ENCODE data around the gene UBE2D1.

The UBE2D1 gene

DNA sequence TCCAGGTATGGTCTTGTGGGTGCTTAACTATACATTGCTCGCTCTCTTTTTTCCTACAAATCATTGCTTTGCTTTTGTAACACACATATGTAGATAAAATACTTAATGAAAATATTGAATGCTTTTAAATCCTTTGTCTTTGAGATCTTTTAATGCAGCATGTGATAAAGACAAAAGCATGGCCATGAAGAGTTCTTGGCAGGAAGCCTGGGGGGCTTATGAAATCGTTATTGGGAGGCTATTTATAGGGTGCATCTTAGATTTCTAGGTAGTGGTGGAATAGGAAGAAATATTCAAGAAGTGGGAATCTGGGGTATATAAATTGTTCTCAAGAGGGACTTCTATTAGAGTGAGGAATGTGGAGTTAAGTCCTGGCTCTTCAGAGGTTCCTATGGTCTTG lies 21.9 kb downstream of the UBE2D1 start:
- TF ChIP-seq ZFP3 (CRISPR knock-in tag; IDR thresholded peaks at IDR 0.05) = no peak
- no peak for TF ChIP-seq ZNF8 (CRISPR knock-in tag; IDR thresholded peaks at IDR 0.05)
- TF ChIP-seq SNAI2 (CRISPR knock-in tag; IDR thresholded peaks at IDR 0.05) = no peak
- TF ChIP-seq, protein P1, sequence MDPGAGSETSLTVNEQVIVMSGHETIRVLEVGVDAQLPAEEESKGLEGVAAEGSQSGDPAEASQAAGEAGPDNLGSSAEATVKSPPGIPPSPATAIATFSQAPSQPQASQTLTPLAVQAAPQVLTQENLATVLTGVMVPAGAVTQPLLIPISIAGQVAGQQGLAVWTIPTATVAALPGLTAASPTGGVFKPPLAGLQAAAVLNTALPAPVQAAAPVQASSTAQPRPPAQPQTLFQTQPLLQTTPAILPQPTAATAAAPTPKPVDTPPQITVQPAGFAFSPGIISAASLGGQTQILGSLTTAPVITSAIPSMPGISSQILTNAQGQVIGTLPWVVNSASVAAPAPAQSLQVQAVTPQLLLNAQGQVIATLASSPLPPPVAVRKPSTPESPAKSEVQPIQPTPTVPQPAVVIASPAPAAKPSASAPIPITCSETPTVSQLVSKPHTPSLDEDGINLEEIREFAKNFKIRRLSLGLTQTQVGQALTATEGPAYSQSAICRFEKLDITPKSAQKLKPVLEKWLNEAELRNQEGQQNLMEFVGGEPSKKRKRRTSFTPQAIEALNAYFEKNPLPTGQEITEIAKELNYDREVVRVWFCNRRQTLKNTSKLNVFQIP (CRISPR knock-in tag; IDR thresholded peaks at IDR 0.05; ENCODE audit: borderline replicate concordance, low read depth) = no peak
- TF ChIP-seq ZC3H10 (CRISPR knock-in tag; IDR thresholded peaks at IDR 0.05) = no peak
- no peak for TF ChIP-seq PPARA (CRISPR knock-in tag; IDR thresholded peaks at IDR 0.05; ENCODE audit: borderline replicate concordance)
- no peak for TF ChIP-seq TCF4 (CRISPR knock-in tag; IDR thresholded peaks at IDR 0.05; ENCODE audit: borderline replicate concordance)
- no peak for TF ChIP-seq ARNTL (CRISPR knock-in tag; IDR thresholded peaks at IDR 0.05; ENCODE audit: borderline replicate concordance, low read depth)
- TF ChIP-seq CSDC2 (CRISPR knock-in tag; IDR thresholded peaks at IDR 0.05) = no peak
- TF ChIP-seq, protein P2, sequence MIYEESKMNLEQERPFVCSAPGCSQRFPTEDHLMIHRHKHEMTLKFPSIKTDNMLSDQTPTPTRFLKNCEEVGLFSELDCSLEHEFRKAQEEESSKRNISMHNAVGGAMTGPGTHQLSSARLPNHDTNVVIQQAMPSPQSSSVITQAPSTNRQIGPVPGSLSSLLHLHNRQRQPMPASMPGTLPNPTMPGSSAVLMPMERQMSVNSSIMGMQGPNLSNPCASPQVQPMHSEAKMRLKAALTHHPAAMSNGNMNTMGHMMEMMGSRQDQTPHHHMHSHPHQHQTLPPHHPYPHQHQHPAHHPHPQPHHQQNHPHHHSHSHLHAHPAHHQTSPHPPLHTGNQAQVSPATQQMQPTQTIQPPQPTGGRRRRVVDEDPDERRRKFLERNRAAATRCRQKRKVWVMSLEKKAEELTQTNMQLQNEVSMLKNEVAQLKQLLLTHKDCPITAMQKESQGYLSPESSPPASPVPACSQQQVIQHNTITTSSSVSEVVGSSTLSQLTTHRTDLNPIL (CRISPR knock-in tag; IDR thresholded peaks at IDR 0.05; ENCODE audit: low read depth) = no peak
- TF ChIP-seq TOX (CRISPR knock-in tag; IDR thresholded peaks at IDR 0.05; ENCODE audit: borderline replicate concordance) = no peak
- TF ChIP-seq OSR1 (CRISPR knock-in tag; IDR thresholded peaks at IDR 0.05) = no peak
- TF ChIP-seq RARB (CRISPR knock-in tag; IDR thresholded peaks at IDR 0.05) = no peak
- TF ChIP-seq ZNF565 (CRISPR knock-in tag; conservative IDR thresholded peaks at IDR 0.05; ENCODE audit: low read depth) = no peak
- no peak for TF ChIP-seq BACH2 (CRISPR knock-in tag; IDR thresholded peaks at IDR 0.05; ENCODE audit: borderline replicate concordance)
- no peak for TF ChIP-seq ISL1 (CRISPR knock-in tag; IDR thresholded peaks at IDR 0.05)
- no peak for TF ChIP-seq GLIS3 (CRISPR knock-in tag; IDR thresholded peaks at IDR 0.05)
- TF ChIP-seq, protein P3, sequence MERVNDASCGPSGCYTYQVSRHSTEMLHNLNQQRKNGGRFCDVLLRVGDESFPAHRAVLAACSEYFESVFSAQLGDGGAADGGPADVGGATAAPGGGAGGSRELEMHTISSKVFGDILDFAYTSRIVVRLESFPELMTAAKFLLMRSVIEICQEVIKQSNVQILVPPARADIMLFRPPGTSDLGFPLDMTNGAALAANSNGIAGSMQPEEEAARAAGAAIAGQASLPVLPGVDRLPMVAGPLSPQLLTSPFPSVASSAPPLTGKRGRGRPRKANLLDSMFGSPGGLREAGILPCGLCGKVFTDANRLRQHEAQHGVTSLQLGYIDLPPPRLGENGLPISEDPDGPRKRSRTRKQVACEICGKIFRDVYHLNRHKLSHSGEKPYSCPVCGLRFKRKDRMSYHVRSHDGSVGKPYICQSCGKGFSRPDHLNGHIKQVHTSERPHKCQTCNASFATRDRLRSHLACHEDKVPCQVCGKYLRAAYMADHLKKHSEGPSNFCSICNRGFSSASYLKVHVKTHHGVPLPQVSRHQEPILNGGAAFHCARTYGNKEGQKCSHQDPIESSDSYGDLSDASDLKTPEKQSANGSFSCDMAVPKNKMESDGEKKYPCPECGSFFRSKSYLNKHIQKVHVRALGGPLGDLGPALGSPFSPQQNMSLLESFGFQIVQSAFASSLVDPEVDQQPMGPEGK (CRISPR knock-in tag; IDR thresholded peaks at IDR 0.05; ENCODE audit: borderline replicate concordance) = no peak
- ATAC-seq = no peak

DNA sequence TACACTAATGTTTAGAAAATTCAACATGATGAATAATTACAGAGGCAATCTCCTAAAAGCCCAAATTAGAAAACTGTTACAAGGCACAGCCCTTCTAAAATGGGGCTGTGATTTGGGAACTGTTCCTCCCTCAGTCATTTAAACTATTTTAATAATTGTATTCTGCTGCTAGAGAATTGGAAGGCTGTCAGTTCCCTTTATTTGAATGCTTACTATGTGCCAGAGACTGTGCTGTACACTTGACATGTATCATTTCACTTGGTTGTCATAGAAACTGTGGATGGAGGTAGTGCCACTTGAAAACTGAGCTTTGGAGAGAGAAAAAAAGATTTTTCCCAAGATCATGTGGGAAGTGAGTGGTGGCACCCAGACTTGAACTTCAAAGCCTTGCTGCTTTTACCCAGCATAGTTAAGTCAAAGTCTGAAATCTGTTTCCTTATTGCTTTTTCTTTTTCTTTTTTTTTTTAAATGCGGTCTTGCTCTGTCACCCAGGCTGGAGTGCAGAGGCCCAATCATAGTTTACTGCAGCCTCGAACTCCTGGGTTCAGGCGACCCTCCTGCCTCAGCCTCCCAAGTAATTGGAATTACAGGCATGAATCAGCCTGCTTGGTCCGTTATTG lies 23.6 kb downstream of the UBE2D1 start:
- TF ChIP-seq SNAI2 (CRISPR knock-in tag; IDR thresholded peaks at IDR 0.05) (no peak), OSR1 (CRISPR knock-in tag; IDR thresholded peaks at IDR 0.05) (no peak), ZNF8 (CRISPR knock-in tag; IDR thresholded peaks at IDR 0.05) (no peak), PPARA (CRISPR knock-in tag; IDR thresholded peaks at IDR 0.05; ENCODE audit: borderline replicate concordance) (no peak), ZC3H10 (CRISPR knock-in tag; IDR thresholded peaks at IDR 0.05) (no peak), RARB (CRISPR knock-in tag; IDR thresholded peaks at IDR 0.05) (no peak), ARNTL (CRISPR knock-in tag; IDR thresholded peaks at IDR 0.05; ENCODE audit: borderline replicate concordance, low read depth) (no peak), GLIS3 (CRISPR knock-in tag; IDR thresholded peaks at IDR 0.05) (no peak), BACH2 (CRISPR knock-in tag; IDR thresholded peaks at IDR 0.05; ENCODE audit: borderline replicate concordance) (no peak), ZNF565 (CRISPR knock-in tag; conservative IDR thresholded peaks at IDR 0.05; ENCODE audit: low read depth) (no peak), ZFP30 (CRISPR knock-in tag; IDR thresholded peaks at IDR 0.05) (no peak), TOX (CRISPR knock-in tag; IDR thresholded peaks at IDR 0.05; ENCODE audit: borderline replicate concordance) (no peak)
- TF ChIP-seq, protein P4, sequence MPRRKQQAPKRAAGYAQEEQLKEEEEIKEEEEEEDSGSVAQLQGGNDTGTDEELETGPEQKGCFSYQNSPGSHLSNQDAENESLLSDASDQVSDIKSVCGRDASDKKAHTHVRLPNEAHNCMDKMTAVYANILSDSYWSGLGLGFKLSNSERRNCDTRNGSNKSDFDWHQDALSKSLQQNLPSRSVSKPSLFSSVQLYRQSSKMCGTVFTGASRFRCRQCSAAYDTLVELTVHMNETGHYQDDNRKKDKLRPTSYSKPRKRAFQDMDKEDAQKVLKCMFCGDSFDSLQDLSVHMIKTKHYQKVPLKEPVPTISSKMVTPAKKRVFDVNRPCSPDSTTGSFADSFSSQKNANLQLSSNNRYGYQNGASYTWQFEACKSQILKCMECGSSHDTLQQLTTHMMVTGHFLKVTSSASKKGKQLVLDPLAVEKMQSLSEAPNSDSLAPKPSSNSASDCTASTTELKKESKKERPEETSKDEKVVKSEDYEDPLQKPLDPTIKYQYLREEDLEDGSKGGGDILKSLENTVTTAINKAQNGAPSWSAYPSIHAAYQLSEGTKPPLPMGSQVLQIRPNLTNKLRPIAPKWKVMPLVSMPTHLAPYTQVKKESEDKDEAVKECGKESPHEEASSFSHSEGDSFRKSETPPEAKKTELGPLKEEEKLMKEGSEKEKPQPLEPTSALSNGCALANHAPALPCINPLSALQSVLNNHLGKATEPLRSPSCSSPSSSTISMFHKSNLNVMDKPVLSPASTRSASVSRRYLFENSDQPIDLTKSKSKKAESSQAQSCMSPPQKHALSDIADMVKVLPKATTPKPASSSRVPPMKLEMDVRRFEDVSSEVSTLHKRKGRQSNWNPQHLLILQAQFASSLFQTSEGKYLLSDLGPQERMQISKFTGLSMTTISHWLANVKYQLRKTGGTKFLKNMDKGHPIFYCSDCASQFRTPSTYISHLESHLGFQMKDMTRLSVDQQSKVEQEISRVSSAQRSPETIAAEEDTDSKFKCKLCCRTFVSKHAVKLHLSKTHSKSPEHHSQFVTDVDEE (CRISPR knock-in tag; IDR thresholded peaks at IDR 0.05) = no peak
- no peak for ATAC-seq

DNA sequence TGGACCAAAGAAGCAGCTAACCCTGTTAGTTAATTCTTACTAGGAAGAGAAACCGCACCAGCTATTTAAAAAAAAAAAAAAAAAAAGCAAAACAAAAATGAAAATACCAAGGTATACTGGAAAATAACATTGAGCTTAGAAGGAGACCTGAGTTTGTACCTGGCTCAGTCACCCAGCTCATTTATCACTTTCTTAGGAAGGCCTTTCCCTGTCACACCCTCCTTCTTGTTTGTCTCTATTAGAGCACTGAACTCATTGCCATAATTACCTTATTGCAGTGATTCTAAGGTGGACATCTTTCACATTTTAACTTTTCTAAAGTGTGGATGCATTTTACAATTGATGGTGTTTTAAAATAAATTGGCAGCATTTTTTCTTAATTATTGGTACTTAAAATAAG lies 24.1 kb downstream of the UBE2D1 start:
- no peak for ATAC-seq
- TF ChIP-seq TCF4 (CRISPR knock-in tag; IDR thresholded peaks at IDR 0.05; ENCODE audit: borderline replicate concordance) = no peak
- TF ChIP-seq ZNF565 (CRISPR knock-in tag; conservative IDR thresholded peaks at IDR 0.05; ENCODE audit: low read depth) = no peak
- no peak for TF ChIP-seq PPARA (CRISPR knock-in tag; IDR thresholded peaks at IDR 0.05; ENCODE audit: borderline replicate concordance)
- TF ChIP-seq, protein P1 (CRISPR knock-in tag; IDR thresholded peaks at IDR 0.05; ENCODE audit: borderline replicate concordance, low read depth) = no peak
- TF ChIP-seq SNAI2 (CRISPR knock-in tag; IDR thresholded peaks at IDR 0.05) = no peak
- TF ChIP-seq ZFP30 (CRISPR knock-in tag; IDR thresholded peaks at IDR 0.05) = no peak
- TF ChIP-seq, protein P3 (CRISPR knock-in tag; IDR thresholded peaks at IDR 0.05; ENCODE audit: borderline replicate concordance) = no peak
- TF ChIP-seq ZFP3 (CRISPR knock-in tag; IDR thresholded peaks at IDR 0.05) = no peak
- TF ChIP-seq, protein P4 (CRISPR knock-in tag; IDR thresholded peaks at IDR 0.05) = no peak
- no peak for TF ChIP-seq ARNTL (CRISPR knock-in tag; IDR thresholded peaks at IDR 0.05; ENCODE audit: borderline replicate concordance, low read depth)
